GM12878 (cell line): ENCODE data around the gene TPRA1. TPM values are rescaled to one million over a fixed set of nuclear protein-coding genes. Genes with fewer than 3 reads are reported as not detected.

Source experiments
- ASH2L ChIP-seq: fragments of 300-600, 200-600 bp; sonication (generic); IDR thresholded peaks from 2 replicates; pipeline ENCODE4 v1.6.1; 2017; ENCODE audit warnings: low read depth, mild to moderate bottlenecking, borderline replicate concordance
- E4F1 ChIP-seq: fragments of 450-650 bp; IDR thresholded peaks from 2 replicates; pipeline ENCODE4 v1.6.1; 2018; ENCODE audit warnings: borderline replicate concordance, mild to moderate bottlenecking; ENCODE audit not compliant: partially characterized antibody
- EZH2 ChIP-seq: IDR thresholded peaks from 2 replicates; pipeline ENCODE4 v1.6.1; 2012; ENCODE audit warnings: low read depth, mild to moderate bottlenecking, control low read depth, inconsistent platforms, low read length, borderline replicate concordance; ENCODE audit not compliant: control insufficient read depth
- FOXM1 ChIP-seq: IDR thresholded peaks from 2 replicates; pipeline ENCODE4 v1.6.1; 2012; ENCODE audit warnings: low read depth, mild to moderate bottlenecking, inconsistent platforms, low read length, moderate library complexity
- MYC ChIP-seq: IDR thresholded peaks from 2 replicates; pipeline ENCODE4 v1.6.1; 2011; ENCODE audit warnings: mild to moderate bottlenecking, low read length, moderate library complexity, inconsistent platforms; ENCODE audit not compliant: insufficient read depth, insufficient replicate concordance, insufficient read length, severe bottlenecking
- NKRF ChIP-seq: fragments of 450-650 bp; conservative IDR thresholded peaks from 2 replicates; pipeline ENCODE4 v1.6.1; 2017; ENCODE audit warnings: mild to moderate bottlenecking, moderate library complexity
- NRF1 ChIP-seq: conservative IDR thresholded peaks from 2 replicates; pipeline ENCODE4 v1.6.1; 2011; ENCODE audit warnings: mild to moderate bottlenecking, low read depth, low read length, improper control_type of control experiment
- RUNX3 ChIP-seq: IDR thresholded peaks from 2 replicates; pipeline ENCODE4 v1.6.1; 2012; ENCODE audit warnings: low read length, inconsistent platforms
- TCF12 ChIP-seq: IDR thresholded peaks from 2 replicates; pipeline ENCODE4 v1.6.1; 2011; ENCODE audit warnings: low read depth, mild to moderate bottlenecking, low read length
- ZNF274 ChIP-seq: IDR thresholded peaks from one replicate; pipeline ENCODE4 v1.8.0; 2011; ENCODE audit not compliant: insufficient read length, insufficient read depth
- polyA plus RNA-seq, 11 experiments: library from polyadenylated mRNA; depleted of rRNA in 4 of 11; unstranded in 6 of 11; stranded (reverse) in 5 of 11; fragments of >200 nt; fragmentation: Nextera tagmentation in 4 of 11; fragmentation: Illumina TruSeq in 1 of 11; extraction: Ambion mirVana in 4 of 11; extraction: Trizol in 1 of 11; gene quantifications; 1 replicate in 1 of 11; 2 replicates in 10 of 11; pipeline versions ENCODE4 v1.2.1 to v1.2.3, GENCODE V29; 2011 to 2016; ENCODE audit warnings: inconsistent platforms in 2 of 11, missing spikeins in 2 of 11, low read depth in 1 of 11
- total RNA-seq, 4 experiments: library from RNA; depleted of rRNA in 3 of 4; stranded (reverse); fragments of >200 nt in 3 of 4; fragmentation: Illumina TruSeq in 1 of 4; extraction: Trizol in 1 of 4; gene quantifications; 2 replicates each; pipeline versions ENCODE4 v1.2.1 to v1.2.3, GENCODE V29; 2013 to 2021

The TPRA1 gene
- total and polyA plus RNA-seq, 10 of the 15 experiments (the other 5 are each of a cell fraction or from before 2014, with no cell fraction given) = 1.8 to 39.6 (median 26.6) TPM

- TF ChIP-seq NKRF (no peak), EZH2 (no peak), MYC (no peak), E4F1 (no peak), TCF12 (no peak), FOXM1 (no peak), ZNF274 (no peak), ASH2L (no peak), NRF1 (no peak), RUNX3 (no peak)
Observed at GRCh38 chr3:127637546-127637945, 47.0 kb upstream of the TPRA1 start (continued).
